ENCODE results near the gene SLC7A1. TPM values are rescaled to one million over a fixed set of nuclear protein-coding genes. Genes with fewer than 3 reads are reported as not detected.

Gene SLC7A1
- total RNA-seq, 1 experiment from 2014 or later, result 62.8 TPM

GRCh38 chr13:29526741-29527140 lies 68.7 kb downstream of the SLC7A1 start:
- no TSS peak for BruUV-seq (replicated peaks)
- H3K27ac ChIP-seq, result no peak overlapping the region
- H3K79me2 ChIP-seq (ENCODE audit: low read depth), result no peaks in the 10 kb centered on the region
- H3F3A ChIP-seq (ENCODE audit: insufficient read depth, low read depth), result no peaks in the 10 kb centered on the region
- H3K36me3 ChIP-seq (ENCODE audit: low read depth), result peaks cover 41% of the 10 kb centered on the region
- no peaks in the 10 kb centered on the region for H3K9me3 ChIP-seq (ENCODE audit: insufficient read depth, low read depth)
- ChIA-PET POLR2A (ENCODE audit: unreplicated experiment) (no interaction called here), CTCF (no interaction called here)
- H3K4me2 ChIP-seq, result no peak overlapping the region
- no peak overlapping the region for H2AFZ ChIP-seq
- H3K9me2 ChIP-seq (ENCODE audit: insufficient read depth), result no peaks in the 10 kb centered on the region
- DNase-seq, result no peak
- no peaks in the 10 kb centered on the region for H3K4me1 ChIP-seq (replicated peaks; ENCODE audit: insufficient read depth)
- no peak for TF ChIP-seq CTCF (conservative IDR thresholded peaks at IDR 0.05)
- TF ChIP-seq EZH2 (IDR thresholded peaks at IDR 0.05; ENCODE audit: low read depth), result no peak
- no peaks in the 10 kb centered on the region for H3K27me3 ChIP-seq (ENCODE audit: insufficient read depth, low read depth)
- peaks cover 68% of the 10 kb centered on the region for H4K20me1 ChIP-seq (ENCODE audit: insufficient read depth)
- H3K4me3 ChIP-seq, result no peak overlapping the region
- intact Hi-C loops (cut with micrococcal nuclease; ENCODE audit: unreplicated experiment), result no loop called here

GRCh38 chr13:29525757-29526156 lies 69.7 kb downstream of the SLC7A1 start:
- CTCF ChIA-PET, result no interaction called here
- no peaks in the 10 kb centered on the region for H3K9me3 ChIP-seq (ENCODE audit: insufficient read depth, low read depth)
- H3K27me3 ChIP-seq (ENCODE audit: insufficient read depth, low read depth), result no peaks in the 10 kb centered on the region
- no peak for DNase-seq
- no peak overlapping the region for H3K27ac ChIP-seq
- H3K4me2 ChIP-seq, result no peak overlapping the region
- no peak for TF ChIP-seq CTCF (conservative IDR thresholded peaks at IDR 0.05)
- TF ChIP-seq EZH2 (IDR thresholded peaks at IDR 0.05; ENCODE audit: low read depth), result no peak
- H3K4me1 ChIP-seq (replicated peaks; ENCODE audit: insufficient read depth), result no peaks in the 10 kb centered on the region
- H4K20me1 ChIP-seq (ENCODE audit: insufficient read depth), result peaks cover 62% of the 10 kb centered on the region
- peaks cover 43% of the 10 kb centered on the region for H3K36me3 ChIP-seq (ENCODE audit: low read depth)
- H3K4me3 ChIP-seq, result no peak overlapping the region
- POLR2A ChIA-PET (ENCODE audit: unreplicated experiment), result no interaction called here
- no TSS peak for BruUV-seq (replicated peaks)
- no peaks in the 10 kb centered on the region for H3K79me2 ChIP-seq (ENCODE audit: low read depth)
- intact Hi-C loops (cut with micrococcal nuclease; ENCODE audit: unreplicated experiment), result no loop called here
- H3K9me2 ChIP-seq (ENCODE audit: insufficient read depth), result no peaks in the 10 kb centered on the region
- no peak overlapping the region for H2AFZ ChIP-seq
- no peaks in the 10 kb centered on the region for H3F3A ChIP-seq (ENCODE audit: insufficient read depth, low read depth)

GRCh38 chr13:29524641-29525040 lies 70.8 kb downstream of the SLC7A1 start:
- ChIA-PET CTCF (no interaction called here), POLR2A (ENCODE audit: unreplicated experiment) (no interaction called here)
- Histone ChIP-seq H2AFZ (no peak overlapping the region), H3K27me3 (ENCODE audit: insufficient read depth, low read depth) (no peaks in the 10 kb centered on the region), H3K9me2 (ENCODE audit: insufficient read depth) (no peaks in the 10 kb centered on the region), H4K20me1 (ENCODE audit: insufficient read depth) (peaks cover 62% of the 10 kb centered on the region), H3K4me3 (no peak overlapping the region), H3K36me3 (ENCODE audit: low read depth) (peaks cover 45% of the 10 kb centered on the region), H3K4me1 (replicated peaks; ENCODE audit: insufficient read depth) (no peaks in the 10 kb centered on the region), H3K79me2 (ENCODE audit: low read depth) (no peaks in the 10 kb centered on the region), H3F3A (ENCODE audit: insufficient read depth, low read depth) (no peaks in the 10 kb centered on the region), H3K27ac (no peak overlapping the region), H3K9me3 (ENCODE audit: insufficient read depth, low read depth) (no peaks in the 10 kb centered on the region), H3K4me2 (no peak overlapping the region)
- intact Hi-C loops (cut with micrococcal nuclease; ENCODE audit: unreplicated experiment), result no loop called here
- TF ChIP-seq CTCF (conservative IDR thresholded peaks at IDR 0.05), result no peak
- no peak for TF ChIP-seq EZH2 (IDR thresholded peaks at IDR 0.05; ENCODE audit: low read depth)
- DNase-seq, result no peak
- no TSS peak for BruUV-seq (replicated peaks)
